Ovary (tissue), 9 donors: Measurements from ENCODE around the gene TYW5. TPM values are rescaled to one million over a fixed set of nuclear protein-coding genes. Genes with fewer than 3 reads are reported as not detected.

Experiments
- DNase-seq, 5 donors: peaks; one replicate each; pipeline ENCODE4 v3.0.0-alpha.2; 2019 to 2020
- H3K27ac ChIP-seq, 2 donors: fragments of 200-600 bp; one replicate each; pipeline versions ENCODE4 v1.5.1 to v1.8.0; 2019 to 2022
- H3K27me3 ChIP-seq: fragments of 200-600 bp; one replicate; pipeline ENCODE4 v1.8.0; 2022
- H3K36me3 ChIP-seq: fragments of 200-600 bp; sonication (generic); one replicate; pipeline ENCODE4 v1.5.1; 2019
- H3K4me1 ChIP-seq: one replicate; pipeline ENCODE4 v1.8.1; 2013; ENCODE audit warnings: mild to moderate bottlenecking, moderate library complexity; ENCODE audit not compliant: insufficient read depth
- H3K4me3 ChIP-seq: fragments of 200-600 bp; sonication (generic); one replicate; pipeline ENCODE4 v1.5.1; 2017
- H3K9me3 ChIP-seq, 2 donors: fragments of 200-600 bp in 1 of 2; sonication (generic) in 1 of 2; one replicate each; pipeline versions ENCODE4 v1.5.1 to v1.8.1; 2013 to 2019; ENCODE audit warnings: mild to moderate bottlenecking in 1 of 2, moderate library complexity in 1 of 2
- CTCF ChIP-seq, 3 donors: fragments of 450-650 bp in 2 of 3; fragments of 200-600 bp in 1 of 3; IDR thresholded peaks; one replicate each; pipeline versions ENCODE4 v1.5.1 to v1.8.0; 2016 to 2022; ENCODE audit warnings: antibody characterized with exemption in 3 of 3, mild to moderate bottlenecking in 1 of 3
- EP300 ChIP-seq: sonication (generic); formaldehyde crosslinking; IDR thresholded peaks from one replicate; pipeline ENCODE4 v1.6.1; 2017; ENCODE audit warnings: antibody characterized with exemption
- POLR2A ChIP-seq: fragments of 450-650 bp; IDR thresholded peaks from one replicate; pipeline ENCODE4 v1.6.1; 2017; ENCODE audit warnings: antibody characterized with exemption, mild to moderate bottlenecking, moderate library complexity
- WGBS, 3 donors: extraction: QIAGEN DNeasy Blood & Tissue Kit in 1 of 3; methylation state at CpG; one replicate each; pipeline versions ENCODE4 v1.1.5 to v1.1.7; 2013 to 2017; 5-methylcytosine and 5-hydroxymethylcytosine counted together
- intact Hi-C, 4 donors: fragments of 100-400 bp; cut with DNase I; formaldehyde crosslinking; loops; one replicate each; pipeline versions ENCODE4 v1.11.0 to v1.15.1; 2022 to 2023
- polyA plus RNA-seq, 2 donors: library from polyadenylated mRNA; stranded (reverse); fragments of 200-250 nt in 1 of 2; fragments of 350-450 nt in 1 of 2; fragmentation: Illumina TruSeq in 1 of 2; extraction: RNeasy Lipid Tissue Mini Kit (QIAGEN cat#74804) in 1 of 2; gene quantifications; one replicate each; pipeline ENCODE4 v1.2.3, GENCODE V29; 2013 to 2014
- total RNA-seq, 7 donors: library from RNA; depleted of rRNA in 2 of 7; stranded (reverse); fragments of >200 nt in 2 of 7; fragmentation: NEBNext Ultra II Directional in 3 of 7; extraction: Animal tissue kit (Norgen Biotek cat#: 25700) in 3 of 7; gene quantifications; one replicate each; pipeline versions ENCODE4 v1.1.0 to v1.2.4, GENCODE V29; 2016 to 2023
- donor health status: DM: no; HTN: no; CAD: no; lungs with moderate emphysema.
- donor health status: DM: no; HTN: no; CAD: no.
- donor health status: Bipolar disorder and iron deficiency.
- donor health status: DM: yes; HTN: yes; CAD: no.
- donor health status: DM: no; HTN: no; CAD: no.
- donor health status: DM: yes; HTN: yes; CAD: no.

Gene TYW5
- total and polyA plus RNA-seq, 9 donors: 2.8 to 7.5 (median 5.7) TPM

- no peaks in the 10 kb centered on the region for H3K27me3 ChIP-seq
- no peak overlapping the region for H3K27ac ChIP-seq
- intact Hi-C loops: no loop called here
- H3K36me3 ChIP-seq: no peaks in the 10 kb centered on the region
- DNase-seq: no peak
- H3K4me3 ChIP-seq: no peak overlapping the region
- TF ChIP-seq POLR2A (no peak), EP300 (no peak), CTCF (IDR thresholded peaks at IDR 0.05) (no peak)
- WGBS, 3 donors: 91 to 95% (median 91%) methylated on average over 2 of the region's 2 CpGs
- no peaks in the 10 kb centered on the region for H3K4me1 ChIP-seq
- no peaks in the 10 kb centered on the region for H3K9me3 ChIP-seq
Observed at GRCh38 chr2:199940373-199940772, 14.9 kb downstream of the TYW5 start.

GRCh38 chr2:199936554-199936953, 18.7 kb downstream of the TYW5 start:
- DNase-seq: no peak
- no peaks in the 10 kb centered on the region for H3K27me3 ChIP-seq
- 78 to 85% (median 81%) methylated on average over 2 of the region's 2 CpGs for WGBS, 3 donors
- no peaks in the 10 kb centered on the region for H3K4me1 ChIP-seq
- TF ChIP-seq POLR2A (no peak), CTCF (IDR thresholded peaks at IDR 0.05) (no peak), EP300 (no peak)
- H3K36me3 ChIP-seq: no peaks in the 10 kb centered on the region
- intact Hi-C loops: no loop called here
- no peak overlapping the region for H3K27ac ChIP-seq
- H3K9me3 ChIP-seq: no peaks in the 10 kb centered on the region
- H3K4me3 ChIP-seq: no peak overlapping the region

GRCh38 chr2:199933466-199933865, 21.8 kb downstream of the TYW5 start:
- Histone ChIP-seq H3K27me3 (no peaks in the 10 kb centered on the region), H3K27ac (no peak overlapping the region), H3K4me3 (no peak overlapping the region), H3K36me3 (no peaks in the 10 kb centered on the region), H3K9me3 (no peaks in the 10 kb centered on the region), H3K4me1 (no peaks in the 10 kb centered on the region)
- 19 to 39% (median 25%) methylated on average over 3 of the region's 3 CpGs for WGBS, 3 donors
- no peak for DNase-seq
- intact Hi-C loops: no loop called here
- TF ChIP-seq POLR2A (no peak), EP300 (no peak), CTCF (IDR thresholded peaks at IDR 0.05) (no peak)

- DNase-seq: no peak
- TF ChIP-seq CTCF (IDR thresholded peaks at IDR 0.05) (no peak), EP300 (no peak), POLR2A (no peak)
- H3K9me3 ChIP-seq: no peaks in the 10 kb centered on the region
- H3K27me3 ChIP-seq: no peaks in the 10 kb centered on the region
- no peak overlapping the region for H3K4me3 ChIP-seq
- H3K36me3 ChIP-seq: no peaks in the 10 kb centered on the region
- no peak overlapping the region for H3K27ac ChIP-seq
- H3K4me1 ChIP-seq: no peaks in the 10 kb centered on the region
- 73 to 79% (median 77%) methylated on average over 4 of the region's 4 CpGs for WGBS, 3 donors
- intact Hi-C loops: no loop called here
Observed at GRCh38 chr2:199932312-199932855, 22.9 kb downstream of the TYW5 start.
